Astrocyte (in vitro differentiated cells and primary cell): ENCODE data around the gene CCDC159.

Source experiments
- EZH2 ChIP-seq: IDR thresholded peaks from 2 replicates; pipeline ENCODE4 v1.6.1; 2012; ENCODE audit warnings: mild to moderate bottlenecking, low read length, inconsistent platforms; ENCODE audit not compliant: insufficient read depth
- TF ChIP-seq, protein P1 (sequence below): IDR thresholded peaks from 2 replicates; pipeline ENCODE4 v1.5.1; 2011; ENCODE audit warnings: low read depth, mild to moderate bottlenecking, inconsistent platforms, low read length, moderate library complexity; ENCODE audit not compliant: insufficient read depth

DNA sequence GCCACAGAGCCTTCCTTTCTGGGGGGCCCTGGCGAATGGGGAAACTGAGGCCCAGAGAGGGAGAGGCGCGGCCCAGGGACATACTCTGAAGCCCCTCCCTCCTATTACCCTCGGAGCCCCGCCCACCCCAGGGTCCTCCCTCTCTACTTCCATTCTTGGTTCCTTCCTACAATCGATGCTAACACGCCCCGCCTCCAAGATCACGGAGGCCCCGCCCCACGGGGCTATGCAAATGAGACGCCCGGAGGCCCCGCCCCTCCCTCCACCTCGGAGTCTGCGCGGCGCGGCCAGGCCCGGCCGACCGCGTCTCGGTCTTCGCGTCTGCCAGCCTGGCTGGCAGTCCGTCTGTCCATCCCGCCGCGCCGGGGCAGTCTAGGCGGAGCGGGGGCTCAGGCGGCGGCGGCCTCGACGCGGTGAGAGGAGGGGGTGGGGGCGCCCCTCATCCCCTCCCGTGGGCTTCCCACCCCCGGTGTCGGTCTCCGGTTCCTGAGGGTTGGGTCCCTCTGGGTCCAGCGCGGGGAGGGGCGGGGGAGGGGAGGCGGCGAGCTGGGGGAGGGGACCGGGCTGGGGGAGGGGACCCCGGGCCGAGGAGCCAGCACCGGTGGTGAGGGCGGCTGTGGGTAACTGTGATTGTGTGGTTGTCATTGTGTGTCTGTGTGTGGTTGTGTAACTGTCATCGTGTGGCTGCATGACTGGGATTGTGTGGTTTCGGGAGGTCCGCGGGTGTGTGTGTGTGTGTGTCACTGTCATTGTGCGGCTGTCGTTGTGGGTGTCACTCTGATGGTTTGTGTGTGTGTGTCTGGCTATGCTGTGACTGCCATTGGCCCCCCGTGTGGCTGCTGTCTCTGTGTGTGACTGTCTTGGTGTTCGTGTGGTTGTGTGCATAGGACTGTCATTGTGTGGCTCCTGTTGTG, 9.1 kb downstream of the CCDC159 start, which contains the start of gene PLPPR2:
- TF ChIP-seq, protein P1, sequence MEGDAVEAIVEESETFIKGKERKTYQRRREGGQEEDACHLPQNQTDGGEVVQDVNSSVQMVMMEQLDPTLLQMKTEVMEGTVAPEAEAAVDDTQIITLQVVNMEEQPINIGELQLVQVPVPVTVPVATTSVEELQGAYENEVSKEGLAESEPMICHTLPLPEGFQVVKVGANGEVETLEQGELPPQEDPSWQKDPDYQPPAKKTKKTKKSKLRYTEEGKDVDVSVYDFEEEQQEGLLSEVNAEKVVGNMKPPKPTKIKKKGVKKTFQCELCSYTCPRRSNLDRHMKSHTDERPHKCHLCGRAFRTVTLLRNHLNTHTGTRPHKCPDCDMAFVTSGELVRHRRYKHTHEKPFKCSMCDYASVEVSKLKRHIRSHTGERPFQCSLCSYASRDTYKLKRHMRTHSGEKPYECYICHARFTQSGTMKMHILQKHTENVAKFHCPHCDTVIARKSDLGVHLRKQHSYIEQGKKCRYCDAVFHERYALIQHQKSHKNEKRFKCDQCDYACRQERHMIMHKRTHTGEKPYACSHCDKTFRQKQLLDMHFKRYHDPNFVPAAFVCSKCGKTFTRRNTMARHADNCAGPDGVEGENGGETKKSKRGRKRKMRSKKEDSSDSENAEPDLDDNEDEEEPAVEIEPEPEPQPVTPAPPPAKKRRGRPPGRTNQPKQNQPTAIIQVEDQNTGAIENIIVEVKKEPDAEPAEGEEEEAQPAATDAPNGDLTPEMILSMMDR: no peak
- TF ChIP-seq EZH2: no peak
